H1 (cell line): ENCODE results near the gene PLOD1. TPM values are rescaled to one million over a fixed set of nuclear protein-coding genes. Genes with fewer than 3 reads are reported as not detected.

Source experiments
- ATF2 ChIP-seq: IDR thresholded peaks from 2 replicates; pipeline ENCODE4 v1.6.1; 2012; ENCODE audit warnings: low read length, inconsistent platforms
- CEBPB ChIP-seq: IDR thresholded peaks from 2 replicates; pipeline ENCODE4 v1.6.1; 2012; ENCODE audit warnings: low read depth, low read length
- CHD1 ChIP-seq: IDR thresholded peaks from 2 replicates; pipeline ENCODE4 v1.6.1; 2012; ENCODE audit warnings: low read depth, low read length, improper control_type of control experiment
- CTCF ChIP-seq, 3 experiments: IDR thresholded peaks; 1 replicate in 2 of 3; 2 replicates in 1 of 3; pipeline versions ENCODE4 v1.5.1 to v1.6.1; 2011; ENCODE audit warnings: low read length in 3 of 3, mild to moderate bottlenecking in 3 of 3, inconsistent platforms in 2 of 3, low read depth in 1 of 3, moderate library complexity in 1 of 3; ENCODE audit not compliant: insufficient read depth in 1 of 3; ENCODE audit errors: control extremely low read depth in 1 of 3
- MAFK ChIP-seq: IDR thresholded peaks from 2 replicates; pipeline ENCODE4 v1.6.1; 2012; ENCODE audit warnings: low read depth, mild to moderate bottlenecking, improper control_type of control experiment, low read length
- polyA plus RNA-seq, 7 experiments: library from polyadenylated mRNA; depleted of rRNA in 3 of 7; stranded (reverse) in 5 of 7; unstranded in 2 of 7; fragments of >200 nt in 5 of 7; fragments of 200-250 nt in 2 of 7; gene quantifications; 1 replicate in 5 of 7; 2 replicates in 1 of 7; 4 replicates in 1 of 7; pipeline versions ENCODE4 v1.2.1 to v1.2.3, GENCODE V29; 2011 to 2013; ENCODE audit warnings: missing spikeins in 2 of 7, mixed read lengths in 2 of 7
- total RNA-seq: library from RNA; stranded (reverse); fragmentation: NEBNext Ultra II Directional; extraction: Animal tissue kit (Norgen Biotek cat#: 25700); gene quantifications from 2 replicates; pipeline ENCODE4 v1.2.1, GENCODE V29; 2021

The PLOD1 gene
- total and polyA plus RNA-seq, 2 of the 8 experiments (the other 6 are each of a cell fraction or from before 2014, with no cell fraction given), result 44.9 to 51.8 TPM

- TF ChIP-seq CEBPB (no peak), CHD1 (no peak), CTCF (IDR thresholded peaks at IDR 0.05; ENCODE audit: control extremely low read depth in 1 of 3, insufficient read depth in 1 of 3, low read depth in 1 of 3, low read length in 3 of 3) (no peak), MAFK (no peak), ATF2 (no peak)
These were observed 51.3 kb downstream of the PLOD1 start (continued) for GRCh38 chr1:11985851-11986250.
